Lower leg skin (tissue), 4 donors: ENCODE data around the gene CFAP299. TPM values are rescaled to one million over a fixed set of nuclear protein-coding genes. Genes with fewer than 3 reads are reported as not detected.

Experiments
- DNase-seq, 2 donors: peaks; one replicate each; pipeline ENCODE4 v3.0.0-alpha.2; 2019; ENCODE audit warnings: low spot score in 2 of 2
- H3K4me3 ChIP-seq: fragments of 200-600 bp; sonication (generic); 2 replicates; pipeline ENCODE4 v1.5.1; 2017; ENCODE audit warnings: mild to moderate bottlenecking, low read depth; ENCODE audit not compliant: poor library complexity, severe bottlenecking
- CTCF ChIP-seq, 3 donors: fragments of 450-650 bp; IDR thresholded peaks; one replicate each; pipeline ENCODE4 v1.5.1; 2016; ENCODE audit warnings: antibody characterized with exemption in 3 of 3, mild to moderate bottlenecking in 3 of 3, moderate library complexity in 2 of 3
- POLR2A ChIP-seq, 2 donors: fragments of 450-650 bp; IDR thresholded peaks; one replicate each; pipeline ENCODE4 v1.6.1; 2016 to 2017; ENCODE audit warnings: antibody characterized with exemption in 2 of 2, mild to moderate bottlenecking in 1 of 2, moderate library complexity in 1 of 2
- WGBS, 2 donors: methylation state at CpG; one replicate each; pipeline ENCODE4 v1.1.5; 2018; 5-methylcytosine and 5-hydroxymethylcytosine counted together
- intact Hi-C: fragments of 100-400 bp; cut with DNase I; formaldehyde crosslinking; loops from one replicate; pipeline ENCODE4 v1.15.0; 2023; ENCODE audit warnings: low total_unique reads
- total RNA-seq, 4 donors: library from RNA; depleted of rRNA; stranded (reverse); fragments of >200 nt; gene quantifications; one replicate each; pipeline ENCODE4 v1.1.0, GENCODE V29; 2016

The CFAP299 gene
- total RNA-seq, 4 donors from 2014 or later, result not detected

GRCh38 chr4:80918004-80918403, 582.5 kb downstream of the CFAP299 start:
- no peak for DNase-seq
- no peak overlapping the region for H3K4me3 ChIP-seq
- intact Hi-C loops, result no loop called here
- TF ChIP-seq POLR2A (IDR thresholded peaks at IDR 0.05) (no peak), CTCF (IDR thresholded peaks at IDR 0.05) (no peak)

- WGBS, 2 donors, result 57 to 64% methylated on average over 2 of the region's 2 CpGs
- H3K4me3 ChIP-seq, result no peak overlapping the region
- no peak for DNase-seq
- no peak for TF ChIP-seq CTCF (IDR thresholded peaks at IDR 0.05)
- no peak for TF ChIP-seq POLR2A (IDR thresholded peaks at IDR 0.05)
- intact Hi-C loops, result no loop called here
These were observed 585.9 kb downstream of the CFAP299 start for GRCh38 chr4:80921441-80921840.

GRCh38 chr4:80922941-80923340, 587.4 kb downstream of the CFAP299 start:
- no peak for DNase-seq
- WGBS, 2 donors, result 94 to 96% methylated on average over 2 of the region's 2 CpGs
- no peak overlapping the region for H3K4me3 ChIP-seq
- intact Hi-C loops, result no loop called here
- no peak for TF ChIP-seq CTCF (IDR thresholded peaks at IDR 0.05)
- TF ChIP-seq POLR2A (IDR thresholded peaks at IDR 0.05), result no peak

GRCh38 chr4:80925293-80925692, 589.8 kb downstream of the CFAP299 start:
- TF ChIP-seq CTCF (IDR thresholded peaks at IDR 0.05) (no peak), POLR2A (IDR thresholded peaks at IDR 0.05) (no peak)
- 98 to 100% methylated on average over 1 of the region's 1 CpG for WGBS, 2 donors
- no peak for DNase-seq
- H3K4me3 ChIP-seq, result no peak overlapping the region
- intact Hi-C loops, result no loop called here

- WGBS, 2 donors, result 58 to 71% methylated on average over 1 of the region's 1 CpG
- intact Hi-C loops, result no loop called here
- TF ChIP-seq POLR2A (IDR thresholded peaks at IDR 0.05), result no peak
- no peak for TF ChIP-seq CTCF (IDR thresholded peaks at IDR 0.05)
- H3K4me3 ChIP-seq, result no peak overlapping the region
- no peak for DNase-seq
These were observed 590.9 kb downstream of the CFAP299 start for GRCh38 chr4:80926446-80926845.

GRCh38 chr4:80926891-80927290, 591.4 kb downstream of the CFAP299 start:
- TF ChIP-seq POLR2A (IDR thresholded peaks at IDR 0.05), result no peak
- no peak for TF ChIP-seq CTCF (IDR thresholded peaks at IDR 0.05)
- intact Hi-C loops, result no loop called here
- H3K4me3 ChIP-seq, result no peak overlapping the region
- 42 to 68% methylated on average over 1 of the region's 1 CpG for WGBS, 2 donors
- DNase-seq, result no peak
